ENCODE measurements around the gene ACOD1. TPM values are rescaled to one million over a fixed set of nuclear protein-coding genes. Genes with fewer than 3 reads are reported as not detected.
"Not testable (repeated sequence)": the region's sequence is repeated elsewhere in the genome, so short reads cannot be mapped to it uniquely, and the experiment has no call there.

ACOD1 gene
- total RNA-seq, 1 donor from 2014 or later = not detected

- no peak for DNase-seq (ENCODE audit: low spot score)
- H3K4me1 Mint-ChIP-seq (ENCODE audit: low read depth) = peaks cover 15% of the 10 kb centered on the region
- H3K27me3 Mint-ChIP-seq (ENCODE audit: low read depth) = peaks cover 4% of the 10 kb centered on the region
- H3K36me3 Mint-ChIP-seq (ENCODE audit: low read depth) = no peaks in the 10 kb centered on the region
- TF ChIP-seq CTCF (IDR thresholded peaks at IDR 0.05) = no peak
- H3K27ac Mint-ChIP-seq (ENCODE audit: unreplicated experiment) = peak overlapping the region; percentile 88
- no peak overlapping the region for H3K4me3 Mint-ChIP-seq (ENCODE audit: unreplicated experiment)
- H3K9me3 Mint-ChIP-seq (ENCODE audit: low read depth) = peaks cover 20% of the 10 kb centered on the region
These were observed 31.2 kb upstream of the ACOD1 start for GRCh38 chr13:76917095-76917494.

GRCh38 chr13:76917755-76918481 is 30.4 kb upstream of the ACOD1 start:
- DNase-seq (ENCODE audit: low spot score); H3K4me3 Mint-ChIP-seq (ENCODE audit: unreplicated experiment); H3K36me3 Mint-ChIP-seq (ENCODE audit: low read depth); H3K27me3 Mint-ChIP-seq (ENCODE audit: low read depth): not testable (repeated sequence)
- H3K9me3 Mint-ChIP-seq (ENCODE audit: low read depth) = peaks cover 23% of the 10 kb centered on the region
- H3K27ac Mint-ChIP-seq (ENCODE audit: unreplicated experiment) = peak overlapping the region; percentile 88
- peaks cover 15% of the 10 kb centered on the region for H3K4me1 Mint-ChIP-seq (ENCODE audit: low read depth)

DNA sequence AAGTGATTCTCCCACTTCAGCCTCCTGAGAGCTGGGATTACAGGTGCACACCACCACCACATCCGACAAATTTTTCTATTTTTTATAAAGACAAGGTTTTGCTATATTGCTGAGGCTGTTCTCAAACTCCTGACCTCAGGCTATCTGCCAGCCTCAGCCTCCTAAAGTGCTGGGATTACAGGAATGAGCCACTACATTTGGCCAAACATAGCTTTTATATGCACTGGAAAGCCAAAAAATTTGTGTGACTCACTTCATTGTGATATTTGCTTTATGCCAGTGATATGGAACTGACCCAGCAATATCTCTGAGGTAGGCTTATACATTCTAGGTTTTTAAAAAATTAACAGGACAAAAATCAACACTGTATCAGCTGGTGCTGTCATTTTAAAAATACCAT is 26.8 kb upstream of the ACOD1 start:
- Mint-ChIP-seq H3K9me3 (ENCODE audit: low read depth) (peaks cover 20% of the 10 kb centered on the region), H3K27me3 (ENCODE audit: low read depth) (peaks cover 5% of the 10 kb centered on the region), H3K36me3 (ENCODE audit: low read depth) (no peaks in the 10 kb centered on the region), H3K4me3 (ENCODE audit: unreplicated experiment) (no peak overlapping the region), H3K27ac (ENCODE audit: unreplicated experiment) (no peak overlapping the region), H3K4me1 (ENCODE audit: low read depth) (peaks cover 15% of the 10 kb centered on the region)
- no peak for DNase-seq (ENCODE audit: low spot score)
- no peak for TF ChIP-seq CTCF (IDR thresholded peaks at IDR 0.05)

- Mint-ChIP-seq H3K4me1 (ENCODE audit: low read depth) (no peaks in the 10 kb centered on the region), H3K36me3 (ENCODE audit: low read depth) (no peaks in the 10 kb centered on the region), H3K4me3 (ENCODE audit: unreplicated experiment) (no peak overlapping the region), H3K9me3 (ENCODE audit: low read depth) (peaks cover 8% of the 10 kb centered on the region), H3K27me3 (ENCODE audit: low read depth) (peaks cover 10% of the 10 kb centered on the region), H3K27ac (ENCODE audit: unreplicated experiment) (no peak overlapping the region)
- no peak for TF ChIP-seq CTCF (IDR thresholded peaks at IDR 0.05)
- no peak for DNase-seq (ENCODE audit: low spot score)
These were observed 23.2 kb upstream of the ACOD1 start for GRCh38 chr13:76925115-76925514.

DNA sequence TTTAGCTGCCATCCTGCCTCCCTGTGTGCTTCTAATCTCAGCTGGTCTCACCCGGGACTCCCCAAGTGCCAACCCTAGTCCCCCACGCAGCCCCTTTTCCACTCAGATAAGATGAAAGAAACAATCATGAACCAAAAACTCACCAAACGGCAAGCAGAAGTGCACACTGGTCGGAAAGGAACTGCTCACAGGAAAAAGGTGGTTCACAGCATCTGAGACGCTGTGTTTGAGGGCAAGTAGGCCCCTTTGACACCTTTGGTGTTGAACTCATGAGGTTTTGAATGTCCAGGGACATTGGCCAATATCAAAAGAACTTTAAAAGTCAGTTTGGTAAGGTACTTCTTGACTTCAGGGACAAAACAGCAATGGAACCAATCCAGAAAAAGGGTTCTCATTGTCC is 20.4 kb upstream of the ACOD1 start:
- no peak for TF ChIP-seq CTCF (IDR thresholded peaks at IDR 0.05)
- Mint-ChIP-seq H3K9me3 (ENCODE audit: low read depth) (peaks cover 11% of the 10 kb centered on the region), H3K36me3 (ENCODE audit: low read depth) (no peaks in the 10 kb centered on the region), H3K27me3 (ENCODE audit: low read depth) (peaks cover 10% of the 10 kb centered on the region), H3K4me3 (ENCODE audit: unreplicated experiment) (no peak overlapping the region), H3K27ac (ENCODE audit: unreplicated experiment) (no peak overlapping the region), H3K4me1 (ENCODE audit: low read depth) (no peaks in the 10 kb centered on the region)
- no peak for DNase-seq (ENCODE audit: low spot score)

GRCh38 chr13:76928456-76928855 is 19.9 kb upstream of the ACOD1 start:
- H3K27ac Mint-ChIP-seq (ENCODE audit: unreplicated experiment) = no peak overlapping the region
- no peak for TF ChIP-seq CTCF (IDR thresholded peaks at IDR 0.05)
- peaks cover 10% of the 10 kb centered on the region for H3K27me3 Mint-ChIP-seq (ENCODE audit: low read depth)
- peaks cover 11% of the 10 kb centered on the region for H3K9me3 Mint-ChIP-seq (ENCODE audit: low read depth)
- no peak overlapping the region for H3K4me3 Mint-ChIP-seq (ENCODE audit: unreplicated experiment)
- no peaks in the 10 kb centered on the region for H3K36me3 Mint-ChIP-seq (ENCODE audit: low read depth)
- no peak for DNase-seq (ENCODE audit: low spot score)
- H3K4me1 Mint-ChIP-seq (ENCODE audit: low read depth) = no peaks in the 10 kb centered on the region

All from chondrocyte (in vitro differentiated cells).